Activated CD4-positive, CD25-positive, alpha-beta regulatory T cell (primary cell): ENCODE results near the gene HS2ST1.
"Not testable (repeated sequence)": the region's sequence is repeated elsewhere in the genome, so short reads cannot be mapped to it uniquely, and the experiment has no call there.

Source experiments
- DNase-seq, 4 experiments: peaks; one replicate each; lab custom pipeline; 2025; lab: John Stamatoyannopoulos, UW

The HS2ST1 gene

DNA sequence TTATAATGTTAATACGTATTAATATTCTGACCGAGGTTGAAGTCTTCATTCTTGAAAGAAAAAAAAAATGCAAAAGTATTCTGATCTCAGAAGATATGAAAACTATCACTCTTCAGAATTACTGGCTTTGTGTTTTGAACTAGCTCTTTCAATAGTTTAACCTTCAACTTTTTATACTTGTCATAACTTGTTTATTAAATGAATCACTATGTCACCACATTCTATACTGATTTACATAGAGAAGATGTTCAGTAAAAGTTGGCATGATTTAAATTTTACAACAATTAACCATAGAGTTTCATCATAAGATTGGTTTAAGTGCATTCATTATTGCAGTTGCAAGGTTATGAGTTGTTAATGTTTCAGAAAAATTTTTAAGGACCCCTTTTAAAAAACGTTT is 57.3 kb downstream of the HS2ST1 start:
- no peak for DNase-seq

DNA sequence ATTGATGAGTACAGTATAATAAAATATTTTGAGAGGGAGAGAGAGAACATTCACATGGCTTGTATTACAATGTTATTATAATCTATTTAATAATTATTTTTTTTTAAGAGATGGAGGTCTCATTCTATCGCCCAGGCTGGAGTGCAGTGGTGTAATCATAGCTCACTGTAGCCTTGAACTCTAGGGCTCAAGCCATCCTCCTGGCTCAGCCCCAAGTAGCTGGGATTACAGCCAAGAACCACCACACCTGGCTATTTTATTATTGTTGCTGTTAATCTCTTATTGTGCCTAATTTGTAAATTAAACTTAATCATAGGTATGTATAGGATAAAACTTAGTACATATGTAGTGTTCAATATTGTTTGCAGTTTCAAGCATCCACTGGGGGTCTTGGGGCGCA is 57.8 kb downstream of the HS2ST1 start:
- no peak for DNase-seq

DNA sequence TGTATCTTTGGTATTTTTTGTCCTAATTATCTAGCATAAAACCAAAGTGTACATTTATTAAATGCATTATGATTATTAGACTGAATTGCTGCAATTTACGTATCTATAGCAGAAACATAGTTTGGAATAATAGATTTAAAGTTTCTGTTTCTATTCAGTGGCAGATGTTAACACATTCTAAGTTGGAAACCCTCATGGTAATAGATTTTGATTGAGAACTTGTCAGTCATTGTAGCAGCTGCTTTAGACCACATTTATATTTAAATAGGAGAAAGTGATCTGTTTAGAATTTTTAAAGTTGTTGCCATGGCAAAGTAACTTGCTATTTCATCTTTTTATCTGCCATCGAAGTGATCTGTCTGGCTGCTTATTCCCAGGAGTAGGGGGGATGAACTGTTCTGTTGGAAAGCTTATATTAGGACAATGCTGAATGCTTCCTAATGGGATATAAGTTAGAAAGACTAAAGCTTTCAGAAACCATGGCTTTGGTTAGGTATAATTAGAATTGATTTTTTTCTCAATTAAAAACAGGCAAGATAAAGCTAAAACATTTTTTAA is 61.6 kb downstream of the HS2ST1 start:
- DNase-seq: no peak

DNA sequence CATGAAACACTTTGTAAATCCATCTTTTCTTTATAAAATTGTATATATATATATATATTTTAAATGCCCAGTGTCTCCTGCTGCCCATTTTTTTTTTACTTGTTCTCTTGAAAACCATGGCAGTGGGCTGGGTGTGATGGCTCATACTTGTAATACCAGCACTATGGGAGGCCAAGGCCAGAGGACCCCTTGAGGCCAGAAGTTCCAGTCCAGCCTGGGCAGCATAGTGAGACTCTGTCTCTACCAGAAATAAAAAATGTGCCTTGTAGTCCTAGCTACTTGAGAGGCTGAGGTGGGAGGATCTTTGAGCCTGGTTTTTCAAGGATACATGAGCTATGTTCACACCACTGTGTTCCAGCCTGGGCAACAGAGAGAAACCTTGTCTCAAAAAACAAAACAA is 62.2 kb downstream of the HS2ST1 start:
- no peak for DNase-seq

DNA sequence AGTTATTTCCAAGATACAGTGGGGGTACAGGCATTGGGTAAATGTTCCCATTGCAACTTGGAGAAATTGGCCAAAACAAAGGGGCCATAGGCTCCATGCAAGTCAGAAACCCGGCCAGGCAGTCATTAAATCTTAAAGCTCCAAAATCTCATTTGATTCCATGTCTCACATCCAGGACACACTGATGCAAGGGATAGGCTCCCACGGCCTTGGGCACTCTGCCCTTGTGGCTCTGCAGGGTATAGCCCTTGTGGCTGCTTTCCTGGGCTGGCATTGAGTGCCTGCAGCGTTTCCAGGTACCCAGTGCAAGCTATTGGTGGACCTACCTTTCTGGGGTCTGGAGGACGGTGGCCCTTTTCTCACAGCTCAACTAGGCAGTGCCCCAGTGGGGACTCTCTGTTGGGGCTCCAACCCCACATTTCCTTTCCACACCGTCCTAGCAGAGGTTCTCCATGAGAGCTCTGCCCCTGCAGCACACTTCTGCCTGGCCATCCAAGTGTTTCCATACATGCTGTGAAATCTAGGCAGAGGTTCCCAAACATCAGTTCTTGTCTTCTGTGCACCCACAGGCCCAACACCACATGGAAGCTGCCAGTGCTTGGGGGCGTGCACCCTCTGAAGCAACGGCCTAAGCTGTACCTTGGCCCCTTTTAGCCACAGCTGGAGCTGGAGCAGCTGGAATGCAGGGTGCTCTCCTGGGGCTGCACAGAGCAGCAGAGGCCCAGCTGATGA is 67.2 kb downstream of the HS2ST1 start:
- DNase-seq: no peak

DNA sequence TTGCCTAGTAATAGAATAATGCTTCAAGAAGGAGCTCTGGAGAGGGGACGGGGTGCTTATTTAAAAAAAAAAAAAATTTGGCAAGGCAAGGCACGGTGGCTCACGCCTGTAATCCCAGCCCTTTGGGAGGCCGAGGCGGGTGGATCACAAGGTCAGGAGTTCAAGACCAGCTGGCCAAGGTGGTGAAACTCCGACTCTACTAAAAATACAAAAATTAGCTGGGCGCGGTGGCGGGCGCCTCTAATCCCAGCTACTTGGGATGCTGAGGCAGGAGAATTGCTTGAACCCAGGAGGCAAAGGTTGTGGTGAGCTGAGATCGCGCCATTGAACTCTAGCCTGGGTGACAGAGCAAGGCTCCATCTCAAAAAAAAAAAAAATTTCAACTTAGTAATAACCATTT is 69.2 kb downstream of the HS2ST1 start:
- not testable (repeated sequence) for DNase-seq

DNA sequence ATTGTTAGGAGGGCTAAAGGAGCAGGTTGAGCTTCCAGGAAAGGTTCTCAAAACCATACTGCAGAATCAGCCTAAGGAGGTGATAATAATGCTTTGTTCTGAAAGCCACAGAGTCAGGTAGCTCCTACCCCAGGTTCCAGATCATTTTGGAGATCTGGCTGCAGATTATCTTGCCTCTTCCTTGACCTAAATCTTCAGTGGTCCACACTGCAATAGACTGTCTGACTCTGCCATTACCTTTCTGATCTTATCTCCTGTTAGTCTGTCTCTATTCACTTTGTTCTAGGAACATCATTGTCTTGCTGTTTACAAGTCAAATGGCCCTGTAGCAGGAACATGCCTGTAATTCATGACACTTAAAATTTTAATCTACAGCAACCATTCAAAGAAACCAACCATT is 73.0 kb downstream of the HS2ST1 start:
- DNase-seq: no peak

DNA sequence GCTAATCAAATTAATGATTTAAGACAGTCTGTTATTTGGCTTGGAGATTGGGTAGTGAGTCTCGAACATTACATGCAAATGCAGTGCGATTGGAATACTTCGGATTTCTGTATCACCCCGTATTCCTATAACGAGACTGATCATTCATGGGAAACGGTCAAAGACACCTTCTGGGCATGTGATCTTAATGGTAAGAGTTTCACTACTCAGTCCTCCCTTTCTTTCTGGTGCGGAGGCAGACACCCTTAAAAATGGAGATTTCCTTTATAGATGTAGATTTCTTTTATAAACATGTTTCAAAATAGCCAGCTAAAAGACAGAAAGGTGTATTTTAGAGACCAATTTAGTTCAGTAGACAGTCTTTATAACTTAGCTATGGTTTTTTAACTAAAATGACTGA is 74.4 kb downstream of the HS2ST1 start:
- DNase-seq: no peak

DNA sequence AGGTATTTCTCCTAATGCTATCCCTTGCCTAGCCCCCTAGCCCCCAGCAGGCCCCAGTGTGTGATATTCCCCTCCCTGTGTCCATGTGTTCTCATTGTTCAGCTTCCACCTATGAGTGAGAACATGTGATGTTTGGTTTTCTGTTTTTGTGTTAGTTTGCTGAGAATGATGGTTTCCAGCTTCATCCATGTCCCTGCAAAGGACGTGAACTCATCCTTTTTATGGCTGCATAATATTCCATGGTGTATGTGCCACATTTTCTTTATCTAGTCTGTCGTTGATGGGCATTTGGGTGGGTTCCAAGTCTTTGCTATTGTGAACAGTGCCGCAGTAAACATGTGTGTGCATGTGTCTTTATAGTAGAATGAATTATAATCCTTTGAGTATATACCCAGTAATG is 75.3 kb downstream of the HS2ST1 start:
- DNase-seq: not testable (repeated sequence)

DNA sequence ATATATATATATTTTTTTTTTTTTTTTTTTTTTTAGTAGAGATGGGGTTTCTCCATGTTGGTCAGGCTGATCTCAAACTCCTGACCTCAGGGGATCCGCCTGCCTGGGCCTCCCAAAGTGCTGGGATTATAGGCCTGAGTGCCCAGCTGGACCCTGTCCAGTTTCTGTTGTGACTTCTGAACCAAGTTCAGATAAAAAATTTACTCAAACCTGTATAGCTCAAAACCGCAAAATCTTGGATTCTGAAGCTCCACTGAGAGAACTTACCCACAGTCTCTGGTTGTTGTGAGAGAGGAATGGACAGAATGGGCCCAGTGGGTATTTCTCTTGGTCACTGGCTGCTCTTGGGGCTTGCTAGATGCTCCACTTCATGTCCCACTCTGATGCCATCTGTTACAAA is 76.4 kb downstream of the HS2ST1 start:
- no peak for DNase-seq

DNA sequence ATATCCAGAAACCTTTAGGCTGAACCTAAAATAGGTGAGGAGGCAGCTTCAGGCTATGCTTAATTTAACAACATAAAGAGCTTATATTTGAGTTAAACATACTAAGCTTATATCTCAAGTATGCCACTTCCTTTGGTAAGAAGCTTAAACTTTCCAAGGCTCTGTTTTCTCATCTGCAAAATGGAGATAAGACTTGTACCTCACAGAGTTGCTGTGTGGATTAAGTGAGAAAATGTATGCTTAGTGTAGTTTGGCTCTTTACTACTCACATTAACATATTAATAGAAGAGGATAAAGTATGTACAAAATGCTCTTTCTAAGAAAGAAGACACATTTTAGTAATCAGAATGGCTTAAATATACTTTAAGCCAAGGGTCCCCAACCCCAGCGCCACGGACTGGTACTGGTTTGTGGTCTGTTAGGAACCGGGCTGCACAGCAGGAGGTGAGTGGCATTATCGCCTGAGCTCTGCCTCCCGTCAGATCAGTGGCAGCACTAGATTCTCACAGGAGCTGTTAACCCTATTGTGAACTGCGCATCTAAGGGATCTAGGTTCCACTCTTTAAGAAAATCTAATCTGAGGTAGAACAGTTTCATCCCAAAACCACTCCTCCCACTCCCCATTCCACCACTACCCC is 77.2 kb downstream of the HS2ST1 start:
- no peak for DNase-seq

DNA sequence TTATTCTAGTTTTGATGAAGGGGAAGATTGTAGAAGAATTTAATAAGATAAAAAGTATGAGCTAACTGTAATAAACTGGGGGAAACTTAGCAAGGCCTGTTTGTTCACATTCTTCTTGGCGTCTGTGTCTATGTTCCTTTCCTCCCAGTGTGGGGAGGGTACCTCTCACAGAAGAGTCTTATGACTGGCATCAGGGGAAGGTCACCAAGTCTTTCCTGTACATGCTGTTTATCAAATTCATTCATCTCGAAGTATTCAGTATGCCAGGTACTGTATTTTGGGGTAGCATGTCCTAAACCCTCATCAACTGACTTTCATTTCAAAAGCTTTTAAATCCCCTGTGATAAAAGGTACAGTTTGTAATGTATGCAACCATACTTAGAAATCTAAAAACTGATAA is 78.4 kb downstream of the HS2ST1 start:
- no peak for DNase-seq

DNA sequence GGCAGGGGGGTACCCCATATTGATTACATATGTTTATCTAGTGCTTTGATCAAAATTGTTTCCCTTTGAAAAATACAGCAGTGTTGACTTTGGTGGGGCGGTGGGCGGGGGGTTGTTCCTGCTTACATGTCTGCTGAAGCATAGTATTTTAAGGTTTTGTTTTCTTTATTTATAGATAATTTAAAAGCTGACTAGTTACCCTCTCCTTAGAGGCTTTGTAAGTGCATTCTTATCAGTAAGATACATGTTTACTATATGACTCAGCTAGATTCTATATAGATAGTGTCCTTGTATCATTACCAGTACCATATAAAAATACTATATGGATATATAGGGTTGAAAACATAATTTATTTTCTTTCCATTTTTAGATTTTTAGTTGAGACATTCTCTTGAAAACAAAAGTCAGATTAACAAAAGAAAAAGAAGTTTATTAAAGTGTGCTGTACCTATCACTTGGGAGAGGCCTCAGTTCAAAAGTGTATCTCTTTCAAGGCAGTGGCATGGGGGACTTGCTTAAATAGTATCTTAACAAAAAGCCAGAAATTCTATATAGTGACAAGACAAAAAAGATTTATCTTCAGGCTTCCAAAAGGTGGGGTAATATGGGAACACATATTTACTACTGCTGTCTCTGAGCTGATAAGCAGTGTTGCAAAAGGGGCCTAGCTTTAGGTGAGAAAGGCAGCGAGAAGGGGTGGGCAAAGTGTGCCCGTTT is 79.0 kb downstream of the HS2ST1 start:
- DNase-seq: no peak

DNA sequence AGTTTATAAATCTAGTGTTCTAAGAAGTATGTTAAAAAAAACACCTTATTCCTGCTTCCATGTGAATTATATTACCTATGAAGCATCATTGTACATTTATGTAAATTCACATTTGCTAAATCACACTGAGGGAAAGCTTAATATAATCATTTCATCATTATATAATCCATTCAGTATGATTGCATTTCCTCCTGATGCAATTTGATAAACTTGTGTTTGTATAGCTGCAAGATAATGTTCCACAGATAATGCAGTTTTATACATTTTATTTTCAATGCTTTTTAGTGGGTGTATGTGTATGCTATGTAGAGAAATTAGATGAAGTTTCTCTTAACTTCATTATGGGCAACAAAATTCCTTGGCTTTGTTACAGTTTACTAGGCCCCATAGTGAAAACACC is 79.6 kb downstream of the HS2ST1 start:
- DNase-seq: no peak

DNA sequence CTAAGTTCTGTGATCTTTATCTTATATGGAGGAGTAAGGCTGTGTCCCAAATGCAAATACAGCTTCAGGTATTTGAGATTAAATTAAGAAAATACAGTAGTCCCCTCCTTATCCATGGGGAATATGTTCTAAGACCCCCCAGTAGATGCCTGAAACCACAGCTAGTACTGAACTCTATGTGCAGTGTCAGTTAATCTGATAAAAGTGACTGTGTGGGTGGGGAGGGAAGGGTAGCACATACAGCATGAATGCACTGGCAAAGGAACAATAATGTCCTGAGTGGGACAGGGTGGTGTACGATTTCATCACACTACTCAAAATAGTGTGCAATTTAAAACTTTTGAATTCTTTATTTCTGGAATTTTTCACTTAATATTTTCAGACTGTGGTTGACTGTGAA is 83.1 kb downstream of the HS2ST1 start:
- DNase-seq: no peak

DNA sequence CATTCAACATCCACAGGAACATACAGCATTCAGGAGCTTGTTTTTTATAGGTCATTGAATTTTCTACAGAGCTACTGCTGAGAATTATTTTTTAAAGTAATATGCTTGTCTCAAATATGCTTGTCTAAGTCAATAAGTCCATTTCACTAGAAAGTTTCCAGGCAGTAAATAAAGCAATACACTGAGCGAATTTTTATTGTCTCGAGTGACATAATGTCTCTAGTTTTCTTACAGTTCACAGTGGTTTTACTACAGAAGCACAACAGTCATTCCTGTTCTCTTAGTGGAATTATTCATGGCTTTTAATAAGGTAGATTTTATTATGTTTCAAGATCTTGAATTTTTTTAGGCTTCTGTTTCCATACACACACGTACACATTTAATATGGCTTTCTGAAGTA is 83.8 kb downstream of the HS2ST1 start:
- DNase-seq: no peak

DNA sequence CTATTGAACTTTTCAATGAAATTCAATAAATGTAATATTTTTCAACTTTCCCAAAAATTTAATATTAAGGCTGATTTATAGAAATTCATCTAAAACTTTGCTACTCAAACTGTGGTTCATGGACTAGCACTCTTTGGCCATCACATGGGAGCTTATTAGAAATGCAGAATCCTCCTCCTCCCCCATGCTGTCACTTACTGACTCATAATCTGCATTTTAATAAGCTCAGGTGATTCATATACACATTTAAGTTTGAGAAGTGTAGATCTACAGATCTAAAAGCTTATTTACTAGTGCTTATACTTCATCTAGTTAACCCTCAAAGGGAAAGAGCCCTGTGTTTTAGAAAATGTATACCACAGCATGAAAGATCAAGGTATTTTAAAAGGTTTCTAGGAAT is 84.3 kb downstream of the HS2ST1 start:
- no peak for DNase-seq

DNA sequence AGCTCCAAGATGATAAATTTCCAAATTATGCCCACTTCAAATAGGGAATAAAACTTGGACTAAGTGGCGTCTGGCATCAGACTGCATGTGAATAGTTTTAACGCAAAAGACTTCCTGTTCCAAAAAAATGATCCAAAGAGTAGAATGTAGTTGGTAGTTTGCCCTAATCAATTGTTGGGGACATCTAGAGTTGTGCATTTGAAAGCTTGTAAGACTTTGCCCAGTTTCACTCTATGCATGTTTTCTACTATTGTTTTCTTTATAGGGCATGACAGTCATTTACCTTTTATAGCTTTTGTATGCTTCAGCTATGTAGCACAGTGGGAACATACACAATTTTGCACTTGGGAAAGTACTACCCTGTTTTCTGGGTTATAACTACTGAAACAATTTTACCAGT is 86.0 kb downstream of the HS2ST1 start:
- DNase-seq: no peak

DNA sequence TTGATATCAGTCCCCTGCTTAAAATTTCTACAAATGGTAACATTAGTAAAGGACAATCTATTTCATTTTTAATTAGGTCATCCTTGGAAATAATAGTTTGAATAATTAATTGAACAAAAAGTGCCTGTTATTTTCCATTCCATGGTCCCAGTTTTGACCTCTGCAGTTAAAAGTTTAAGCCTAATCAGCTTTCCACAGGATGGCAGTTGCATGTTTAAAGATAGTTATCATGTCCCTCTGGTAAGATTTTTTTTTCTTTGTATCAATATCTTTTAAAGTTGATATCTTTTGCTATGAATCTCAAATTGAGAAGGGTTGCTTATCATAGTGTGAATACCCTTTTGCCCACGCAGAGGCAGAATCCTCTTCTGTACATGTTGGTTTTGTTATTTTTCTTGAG is 90.4 kb downstream of the HS2ST1 start:
- no peak for DNase-seq

DNA sequence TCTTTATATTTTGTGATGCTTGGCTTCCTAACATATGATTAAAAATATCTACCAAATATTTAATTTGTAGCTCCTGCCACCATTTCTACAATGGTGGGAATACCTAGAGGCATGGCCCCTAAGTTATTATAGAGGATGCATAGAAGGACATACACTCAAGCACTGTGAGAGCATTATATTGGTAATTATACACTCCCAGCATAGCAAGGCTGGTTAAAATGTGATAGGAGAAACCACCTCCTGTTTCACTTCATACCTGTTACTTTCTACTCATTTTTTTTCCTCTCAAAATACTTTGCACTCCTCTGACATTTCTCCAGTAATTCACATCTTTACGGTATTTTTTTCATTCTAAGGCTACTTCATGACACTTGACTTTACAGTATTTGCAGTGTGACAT is 92.9 kb downstream of the HS2ST1 start:
- no peak for DNase-seq

DNA sequence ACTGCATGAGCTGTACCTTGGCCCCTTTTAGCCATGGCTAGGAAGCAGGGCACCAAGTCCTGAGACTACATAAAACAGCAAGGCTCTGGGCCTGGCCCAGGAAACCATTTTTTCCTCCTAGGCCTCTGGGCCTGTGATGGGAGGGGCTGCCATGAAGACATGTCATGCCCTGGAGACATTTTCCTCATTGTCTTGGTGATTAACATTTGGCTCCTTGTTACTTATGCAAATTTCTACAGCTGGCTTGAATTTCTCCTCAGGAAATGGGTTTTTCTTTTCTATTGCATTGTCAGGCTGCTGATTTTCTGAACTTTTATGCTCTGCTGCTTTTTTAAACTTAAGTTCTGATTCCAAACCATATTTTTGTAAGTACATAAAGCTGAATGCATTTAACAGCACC is 99.0 kb downstream of the HS2ST1 start:
- DNase-seq: not testable (repeated sequence)

DNA sequence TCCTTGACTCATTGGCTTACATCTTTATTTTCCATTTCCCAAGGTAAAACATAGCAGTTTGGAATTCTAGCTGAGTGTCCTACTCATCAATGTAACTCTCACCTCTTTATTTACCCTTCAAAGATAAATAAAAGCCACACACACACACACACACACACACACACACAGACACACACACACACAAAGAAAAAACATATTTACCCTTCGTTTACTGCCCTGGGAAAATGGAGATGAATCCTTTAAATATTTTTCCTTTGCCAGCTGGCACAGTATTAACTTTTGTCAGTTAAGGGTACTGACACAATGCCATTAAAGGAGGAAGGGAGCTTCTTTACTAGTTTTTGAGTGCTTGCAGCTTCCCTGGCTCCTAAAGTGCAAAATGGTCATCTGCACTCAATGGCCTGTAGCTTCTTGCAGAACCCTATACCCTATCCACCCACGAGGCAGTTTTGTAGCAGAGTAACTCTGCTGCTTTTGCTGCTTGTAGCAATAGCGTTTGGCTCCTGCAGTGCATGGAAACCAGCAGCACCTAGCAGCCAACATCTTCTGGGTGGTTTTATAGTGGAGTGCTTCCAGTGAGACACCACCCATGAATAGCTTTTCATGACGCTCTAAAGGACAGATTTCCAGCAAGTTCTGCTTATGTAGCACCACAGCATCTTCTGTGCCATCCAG is 103.7 kb downstream of the HS2ST1 start:
- DNase-seq: no peak

DNA sequence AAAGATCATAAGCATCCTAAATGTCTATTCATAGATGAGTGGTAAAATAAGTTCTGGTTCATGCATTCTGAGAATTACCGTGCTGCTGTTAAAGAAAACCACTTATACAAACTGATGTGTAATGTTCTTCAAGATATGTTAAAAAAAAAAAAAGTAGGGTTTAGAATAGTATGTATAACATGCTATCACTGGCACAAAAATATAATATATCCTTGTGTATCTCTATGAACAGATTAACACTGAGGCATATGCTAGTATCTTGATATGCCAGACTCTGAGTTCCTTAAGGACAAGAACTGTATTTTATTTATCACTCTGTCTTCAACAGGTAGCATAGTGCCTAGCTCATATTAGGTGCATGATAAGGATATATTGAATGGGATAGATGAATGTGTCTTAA is 108.9 kb downstream of the HS2ST1 start:
- DNase-seq: no peak
